Measurements from ENCODE around the gene ZNF316.

Gene ZNF316

GRCh38 chr7:6675807-6676405 is 38.8 kb downstream of the ZNF316 start:
- peaks cover 0 to 5% (median 0%) of the 10 kb centered on the region in 5 donors for H3K36me3 ChIP-seq (ENCODE audit: control insufficient read depth in 5 of 5, insufficient read depth in 5 of 5, low read length in 5 of 5)
- no peaks in the 10 kb centered on the region for H3K27me3 ChIP-seq (ENCODE audit: control insufficient read depth in 5 of 5, insufficient read depth in 4 of 5, low read length in 5 of 5)
- no peak overlapping the region for H3K27ac ChIP-seq (ENCODE audit: low read depth, low read length)
- H3K4me1 ChIP-seq (ENCODE audit: control insufficient read depth in 5 of 5, insufficient read depth in 5 of 5, low read length in 5 of 5): no peaks in the 10 kb centered on the region
- H3K4me3 ChIP-seq (ENCODE audit: low read depth in 1 of 5, low read length in 5 of 5): peak overlapping the region in 2 of 5 donors; percentile 23 to 44
- H3K9ac ChIP-seq (ENCODE audit: low read length in 5 of 5): no peak overlapping the region
- H3K9me3 ChIP-seq (ENCODE audit: control insufficient read depth in 5 of 5, low read length in 5 of 5): peaks cover 45 to 84% (median 78%) of the 10 kb centered on the region in 5 donors

- H3K4me3 ChIP-seq (ENCODE audit: low read depth in 1 of 5, low read length in 5 of 5): peak overlapping the region in 3 of 5 donors; percentile 20 to 48 (median 30)
- H3K27ac ChIP-seq (ENCODE audit: low read depth, low read length): no peak overlapping the region
- H3K9ac ChIP-seq (ENCODE audit: low read length in 5 of 5): no peak overlapping the region
- no peaks in the 10 kb centered on the region for H3K27me3 ChIP-seq (ENCODE audit: control insufficient read depth in 5 of 5, insufficient read depth in 4 of 5, low read length in 5 of 5)
- peaks cover 41 to 97% (median 90%) of the 10 kb centered on the region in 5 donors for H3K9me3 ChIP-seq (ENCODE audit: control insufficient read depth in 5 of 5, low read length in 5 of 5)
- H3K4me1 ChIP-seq (ENCODE audit: control insufficient read depth in 5 of 5, insufficient read depth in 5 of 5, low read length in 5 of 5): no peaks in the 10 kb centered on the region
- peaks cover 0 to 9% (median 0%) of the 10 kb centered on the region in 5 donors for H3K36me3 ChIP-seq (ENCODE audit: control insufficient read depth in 5 of 5, insufficient read depth in 5 of 5, low read length in 5 of 5)
These were observed 43.0 kb downstream of the ZNF316 start for GRCh38 chr7:6680146-6680545.

- Histone ChIP-seq H3K9ac (ENCODE audit: low read length in 5 of 5) (no peak overlapping the region), H3K27me3 (ENCODE audit: control insufficient read depth in 5 of 5, insufficient read depth in 4 of 5, low read length in 5 of 5) (no peaks in the 10 kb centered on the region), H3K4me3 (ENCODE audit: low read depth in 1 of 5, low read length in 5 of 5) (peak overlapping the region; percentile 2 to 63 (median 58)), H3K4me1 (ENCODE audit: control insufficient read depth in 5 of 5, insufficient read depth in 5 of 5, low read length in 5 of 5) (peaks cover 0 to 5% (median 0%) of the 10 kb centered on the region in 5 donors), H3K27ac (ENCODE audit: low read depth, low read length) (no peak overlapping the region), H3K9me3 (ENCODE audit: control insufficient read depth in 5 of 5, low read length in 5 of 5) (peaks cover 85 to 100% (median 99%) of the 10 kb centered on the region in 5 donors), H3K36me3 (ENCODE audit: control insufficient read depth in 5 of 5, insufficient read depth in 5 of 5, low read length in 5 of 5) (peaks cover 83 to 97% (median 84%) of the 10 kb centered on the region in 5 donors)
These were observed 54.0 kb downstream of the ZNF316 start for GRCh38 chr7:6691103-6691502.

GRCh38 chr7:6691609-6692106 is 54.5 kb downstream of the ZNF316 start:
- H3K27me3 ChIP-seq (ENCODE audit: control insufficient read depth in 5 of 5, insufficient read depth in 4 of 5, low read length in 5 of 5): no peaks in the 10 kb centered on the region
- peak overlapping the region; percentile 2 to 63 (median 58) for H3K4me3 ChIP-seq (ENCODE audit: low read depth in 1 of 5, low read length in 5 of 5)
- H3K36me3 ChIP-seq (ENCODE audit: control insufficient read depth in 5 of 5, insufficient read depth in 5 of 5, low read length in 5 of 5): peaks cover 86 to 98% (median 87%) of the 10 kb centered on the region in 5 donors
- H3K9ac ChIP-seq (ENCODE audit: low read length in 5 of 5): peak overlapping the region in 1 of 5 donors; percentile 85
- peaks cover 0 to 5% (median 0%) of the 10 kb centered on the region in 5 donors for H3K4me1 ChIP-seq (ENCODE audit: control insufficient read depth in 5 of 5, insufficient read depth in 5 of 5, low read length in 5 of 5)
- H3K9me3 ChIP-seq (ENCODE audit: control insufficient read depth in 5 of 5, low read length in 5 of 5): peaks cover 86 to 100% (median 99%) of the 10 kb centered on the region in 5 donors
- H3K27ac ChIP-seq (ENCODE audit: low read depth, low read length): no peak overlapping the region

GRCh38 chr7:6700793-6701192 is 63.7 kb downstream of the ZNF316 start:
- peaks cover 4 to 24% (median 16%) of the 10 kb centered on the region in 5 donors for H3K4me1 ChIP-seq (ENCODE audit: control insufficient read depth in 5 of 5, insufficient read depth in 5 of 5, low read length in 5 of 5)
- H3K9me3 ChIP-seq (ENCODE audit: control insufficient read depth in 5 of 5, low read length in 5 of 5): peaks cover 28 to 49% (median 35%) of the 10 kb centered on the region in 5 donors
- H3K27ac ChIP-seq (ENCODE audit: low read depth, low read length): no peak overlapping the region
- no peaks in the 10 kb centered on the region for H3K27me3 ChIP-seq (ENCODE audit: control insufficient read depth in 5 of 5, insufficient read depth in 4 of 5, low read length in 5 of 5)
- no peak overlapping the region for H3K9ac ChIP-seq (ENCODE audit: low read length in 5 of 5)
- no peak overlapping the region for H3K4me3 ChIP-seq (ENCODE audit: low read depth in 1 of 5, low read length in 5 of 5)
- H3K36me3 ChIP-seq (ENCODE audit: control insufficient read depth in 5 of 5, insufficient read depth in 5 of 5, low read length in 5 of 5): peaks cover 32 to 74% (median 67%) of the 10 kb centered on the region in 5 donors

GRCh38 chr7:6701860-6702259 is 64.7 kb downstream of the ZNF316 start:
- Histone ChIP-seq H3K9ac (ENCODE audit: low read length in 5 of 5) (no peak overlapping the region), H3K9me3 (ENCODE audit: control insufficient read depth in 5 of 5, low read length in 5 of 5) (peaks cover 19 to 38% (median 25%) of the 10 kb centered on the region in 5 donors), H3K27me3 (ENCODE audit: control insufficient read depth in 5 of 5, insufficient read depth in 4 of 5, low read length in 5 of 5) (no peaks in the 10 kb centered on the region), H3K36me3 (ENCODE audit: control insufficient read depth in 5 of 5, insufficient read depth in 5 of 5, low read length in 5 of 5) (peaks cover 21 to 63% (median 56%) of the 10 kb centered on the region in 5 donors), H3K27ac (ENCODE audit: low read depth, low read length) (no peak overlapping the region), H3K4me1 (ENCODE audit: control insufficient read depth in 5 of 5, insufficient read depth in 5 of 5, low read length in 5 of 5) (peaks cover 6 to 28% (median 20%) of the 10 kb centered on the region in 5 donors), H3K4me3 (ENCODE audit: low read depth in 1 of 5, low read length in 5 of 5) (no peak overlapping the region)
